ENCODE data around the gene ARRB1. TPM values are rescaled to one million over a fixed set of nuclear protein-coding genes. Genes with fewer than 3 reads are reported as not detected.

ARRB1 gene
- total and polyA plus RNA-seq, 2 of the 13 experiments (the other 11 are each of a cell fraction or from before 2014, with no cell fraction given), result 22.5 to 35.7 TPM

- no peak for TF ChIP-seq ZNF333 (CRISPR knock-in tag; IDR thresholded peaks at IDR 0.05; ENCODE audit: borderline replicate concordance)
- no peak for TF ChIP-seq REPIN1 (CRISPR knock-in tag; IDR thresholded peaks at IDR 0.05; ENCODE audit: borderline replicate concordance, low read depth)
- TF ChIP-seq ZNF589 (CRISPR knock-in tag; conservative IDR thresholded peaks at IDR 0.05), result no peak
- no peak for TF ChIP-seq GATAD1 (CRISPR knock-in tag; IDR thresholded peaks at IDR 0.05)
- TF ChIP-seq KMT2B (CRISPR knock-in tag; IDR thresholded peaks at IDR 0.05), result 0 out of 2 replicates have a peak, but pooled peaks have one; percentile 25
- no peak for TF ChIP-seq NFATC3 (CRISPR knock-in tag; IDR thresholded peaks at IDR 0.05)
- TF ChIP-seq GABPB1 (CRISPR knock-in tag; IDR thresholded peaks at IDR 0.05), result peak; percentile 36; the same call in 1 of the 2 replicates
- no peak for TF ChIP-seq RFXANK (CRISPR knock-in tag; IDR thresholded peaks at IDR 0.05)
- no peak for TF ChIP-seq ZNF275 (CRISPR knock-in tag; IDR thresholded peaks at IDR 0.05; ENCODE audit: borderline replicate concordance)
- TF ChIP-seq RFX3 (CRISPR knock-in tag; IDR thresholded peaks at IDR 0.05), result no peak
- TF ChIP-seq MAFG (CRISPR knock-in tag; IDR thresholded peaks at IDR 0.05), result no peak
- peak; percentile 47; the same call in 1 of the 2 replicates for TF ChIP-seq ZNF710 (CRISPR knock-in tag; IDR thresholded peaks at IDR 0.05; ENCODE audit: borderline replicate concordance)
- TF ChIP-seq ZNF598 (CRISPR knock-in tag; IDR thresholded peaks at IDR 0.05; ENCODE audit: borderline replicate concordance), result no peak
- TF ChIP-seq ZNF550 (CRISPR knock-in tag; IDR thresholded peaks at IDR 0.05; ENCODE audit: borderline replicate concordance), result no peak
- no peak for TF ChIP-seq ZNF414 (CRISPR knock-in tag; IDR thresholded peaks at IDR 0.05)
- TF ChIP-seq ZNF660 (CRISPR knock-in tag; IDR thresholded peaks at IDR 0.05; ENCODE audit: borderline replicate concordance, low read depth), result no peak
- TF ChIP-seq ZNF549 (CRISPR knock-in tag; IDR thresholded peaks at IDR 0.05), result no peak
- TF ChIP-seq ZNF263 (CRISPR knock-in tag; IDR thresholded peaks at IDR 0.05), result 0 out of 2 replicates have a peak, but pooled peaks have one; percentile 46
- no peak for TF ChIP-seq ZNF552 (CRISPR knock-in tag; IDR thresholded peaks at IDR 0.05; ENCODE audit: borderline replicate concordance)
- TF ChIP-seq ZFP82 (CRISPR knock-in tag; IDR thresholded peaks at IDR 0.05; ENCODE audit: borderline replicate concordance), result no peak
- 0 out of 2 replicates have a peak, but pooled peaks have one; percentile 29 for TF ChIP-seq DRAP1 (CRISPR knock-in tag; IDR thresholded peaks at IDR 0.05)
- no peak for TF ChIP-seq POLR2AphosphoS2 (IDR thresholded peaks at IDR 0.05; ENCODE audit: low read depth, low read length)
- TF ChIP-seq ZNF558 (CRISPR knock-in tag; IDR thresholded peaks at IDR 0.05; ENCODE audit: borderline replicate concordance), result no peak
- TF ChIP-seq BORCS8-MEF2B (CRISPR knock-in tag; IDR thresholded peaks at IDR 0.05), result 0 out of 2 replicates have a peak, but pooled peaks have one; percentile 38
Measured at GRCh38 chr11:75384438-75385080, 33.1 kb upstream of the ARRB1 start (continued).
